H1 (cell line): ENCODE data around the gene DERL3. TPM values are rescaled to one million over a fixed set of nuclear protein-coding genes. Genes with fewer than 3 reads are reported as not detected.

Experiments used
- CHD7 ChIP-seq: fragments of 300-600 bp; sonication (generic); IDR thresholded peaks from 2 replicates; pipeline ENCODE4 v1.7.1; 2012; ENCODE audit warnings: low read length, moderate library complexity, mild to moderate bottlenecking, inconsistent platforms; ENCODE audit not compliant: insufficient replicate concordance
- CTBP2 ChIP-seq: IDR thresholded peaks from 2 replicates; pipeline ENCODE4 v1.7.0; 2011; ENCODE audit warnings: borderline replicate concordance, mild to moderate bottlenecking, moderate library complexity, mixed read lengths, low read length; ENCODE audit not compliant: insufficient read depth, insufficient read length
- E2F6 ChIP-seq: IDR thresholded peaks from 2 replicates; pipeline ENCODE4 v1.6.1; 2012; ENCODE audit warnings: inconsistent platforms
- NRF1 ChIP-seq: IDR thresholded peaks from 2 replicates; pipeline ENCODE4 v1.6.1; 2011; ENCODE audit warnings: mild to moderate bottlenecking, low read depth, low read length, improper control_type of control experiment
- RAD21 ChIP-seq, 2 experiments: IDR thresholded peaks in 1 of 2; conservative IDR thresholded peaks in 1 of 2; 2 replicates each; pipeline ENCODE4 v1.6.1; 2011; ENCODE audit warnings: low read depth in 2 of 2, low read length in 2 of 2, improper control_type of control experiment in 1 of 2, inconsistent platforms in 1 of 2, mild to moderate bottlenecking in 1 of 2, moderate library complexity in 1 of 2
- SUZ12 ChIP-seq: fragments of 200-600 bp; sonication (generic); IDR thresholded peaks from 2 replicates; pipeline ENCODE4 v1.6.1; 2012; ENCODE audit warnings: mild to moderate bottlenecking, inconsistent platforms, low read length, moderate library complexity, mixed read lengths
- TAF7 ChIP-seq: optimal IDR thresholded peaks from 2 replicates; pipeline ENCODE3; 2011; ENCODE audit warnings: low read depth, mild to moderate bottlenecking, inconsistent platforms, low read length, moderate library complexity, borderline replicate concordance
- TBP ChIP-seq: IDR thresholded peaks from 2 replicates; pipeline ENCODE4 v1.6.1; 2011; ENCODE audit warnings: low read depth, low read length, improper control_type of control experiment
- TCF12 ChIP-seq: IDR thresholded peaks from 2 replicates; pipeline ENCODE4 v1.6.1; 2011; ENCODE audit warnings: low read depth, mild to moderate bottlenecking, low read length
- polyA plus RNA-seq, 7 experiments: library from polyadenylated mRNA; depleted of rRNA in 3 of 7; stranded (reverse) in 5 of 7; unstranded in 2 of 7; fragments of >200 nt in 5 of 7; fragments of 200-250 nt in 2 of 7; gene quantifications; 1 replicate in 5 of 7; 2 replicates in 1 of 7; 4 replicates in 1 of 7; pipeline versions ENCODE4 v1.2.1 to v1.2.3, GENCODE V29; 2011 to 2013; ENCODE audit warnings: missing spikeins in 2 of 7, mixed read lengths in 2 of 7
- total RNA-seq: library from RNA; stranded (reverse); fragmentation: NEBNext Ultra II Directional; extraction: Animal tissue kit (Norgen Biotek cat#: 25700); gene quantifications from 2 replicates; pipeline ENCODE4 v1.2.1, GENCODE V29; 2021

The DERL3 gene
- total and polyA plus RNA-seq, 2 of the 8 experiments (the other 6 are each of a cell fraction or from before 2014, with no cell fraction given), result 8.7 to 19.5 TPM

GRCh38 chr22:23803001-23803819, 35.6 kb downstream of the DERL3 start (continued):
- no peak for TF ChIP-seq CHD7
- TF ChIP-seq CTBP2, result no peak
- no peak for TF ChIP-seq E2F6
- no peak for TF ChIP-seq TAF7
- no peak for TF ChIP-seq RAD21 (IDR thresholded peaks at IDR 0.05 in 1 of 2, conservative IDR thresholded peaks at IDR 0.05 in 1 of 2; ENCODE audit: low read depth in 2 of 2, low read length in 2 of 2)
- TF ChIP-seq TCF12, result no peak
- TF ChIP-seq TBP, result no peak
- TF ChIP-seq SUZ12, result no peak
- TF ChIP-seq NRF1, result no peak
